ENCODE data around the gene RNASEH2A.
"Not testable (repeated sequence)": the region's sequence is repeated elsewhere in the genome, so short reads cannot be mapped to it uniquely, and the experiment has no call there.

RNASEH2A gene

DNA sequence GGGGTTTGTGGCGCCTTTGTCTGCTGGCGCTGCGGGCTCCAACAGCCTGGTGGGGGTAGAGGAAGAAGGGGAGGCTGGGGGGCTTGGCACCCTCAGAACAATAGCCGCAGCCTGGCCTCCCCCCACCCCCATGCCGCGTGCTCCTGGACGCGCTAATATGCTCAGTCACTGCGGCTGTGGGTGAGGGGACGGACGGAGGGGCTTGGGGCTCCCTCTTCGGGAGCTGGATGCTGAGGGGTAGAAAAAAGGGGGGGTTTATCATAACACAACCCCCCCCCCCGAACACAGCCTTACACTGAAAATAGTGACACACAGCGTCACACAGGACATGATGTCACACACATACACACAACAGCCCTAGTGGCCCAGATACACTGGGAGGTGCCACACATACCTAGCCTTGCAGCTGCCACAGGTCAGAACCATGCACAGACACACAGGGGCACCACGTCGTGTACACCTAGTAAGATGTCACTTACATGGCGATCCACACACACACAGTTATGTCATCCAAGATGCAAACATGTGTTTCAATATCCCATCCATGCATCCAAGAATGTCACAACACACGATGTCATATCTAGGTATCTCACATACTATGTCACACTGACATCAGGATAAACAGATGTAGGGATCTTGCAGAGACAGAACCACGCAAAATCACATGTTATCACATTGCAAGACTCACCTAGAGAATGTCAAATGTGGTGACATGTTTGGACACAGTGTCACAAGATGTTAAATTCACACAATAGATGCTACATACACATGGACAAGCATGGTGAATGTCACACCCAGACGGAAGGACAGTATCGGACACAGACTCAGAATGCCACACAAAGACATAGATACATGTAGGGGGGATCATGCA is 32.7 kb downstream of the RNASEH2A start:
- Mint-ChIP-seq H3K4me3 (peak overlapping the region; percentile 61), H3K27me3 (peaks cover 47% of the 10 kb centered on the region), H3K36me3 (peaks cover 3% of the 10 kb centered on the region), H3K9me3 (no peaks in the 10 kb centered on the region), H3K27ac (peak overlapping the region; percentile 53), H3K4me1 (peaks cover 21% of the 10 kb centered on the region)
- ATAC-seq (ENCODE audit: low read depth) (peak; percentile 42), DNase-seq (ENCODE audit: low spot score in 2 of 2) (no peak)

DNA sequence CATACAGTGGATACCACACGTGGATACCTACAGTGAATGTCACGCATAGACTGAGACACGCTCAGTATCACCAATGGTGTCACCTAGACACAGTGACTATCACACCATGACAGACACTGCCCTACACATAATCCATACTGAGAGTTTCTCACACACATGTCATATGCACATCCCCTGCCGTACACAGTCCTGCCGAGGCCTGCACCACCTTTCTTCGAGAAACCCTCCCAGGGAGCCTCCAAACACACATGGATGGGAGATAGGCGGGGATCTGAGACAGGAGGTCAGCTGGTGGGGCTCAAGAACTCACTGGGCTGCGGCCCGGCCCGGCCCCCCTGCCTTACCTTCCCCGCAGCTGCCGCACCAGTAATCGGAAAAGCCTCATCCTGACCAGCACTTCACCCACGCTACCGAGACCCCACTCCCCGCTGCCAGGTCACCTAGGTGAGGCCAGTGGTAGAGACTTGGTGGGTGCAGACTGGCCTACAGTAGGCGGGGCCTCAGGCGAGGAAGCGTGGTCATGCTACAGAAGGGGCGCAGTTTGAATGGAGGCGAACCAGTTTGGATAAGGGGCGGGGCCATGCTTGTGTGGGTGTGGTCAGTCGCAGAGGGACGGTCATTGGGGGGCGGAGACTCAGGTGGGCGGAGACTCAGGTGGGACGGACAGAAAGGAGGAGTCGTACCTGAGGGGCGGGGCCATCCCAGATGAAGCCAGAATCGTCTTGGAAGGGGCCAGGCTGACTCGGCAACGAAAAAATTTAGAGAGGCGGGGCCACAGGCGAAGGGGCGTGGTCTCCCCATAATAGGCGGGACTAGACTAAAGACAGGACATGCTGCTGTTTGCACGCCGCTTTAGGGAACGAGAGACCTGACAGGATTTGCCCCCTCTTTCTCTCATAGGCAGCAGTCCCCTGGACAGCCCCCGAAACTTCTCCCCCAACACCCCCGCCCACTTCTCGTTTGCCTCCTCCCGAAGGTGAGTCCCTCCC is 34.0 kb downstream of the RNASEH2A start:
- Mint-ChIP-seq H3K36me3 (peaks cover 3% of the 10 kb centered on the region), H3K27me3 (peaks cover 47% of the 10 kb centered on the region), H3K4me1 (peaks cover 18% of the 10 kb centered on the region), H3K9me3 (no peaks in the 10 kb centered on the region), H3K27ac (no peak overlapping the region), H3K4me3 (no peak overlapping the region)
- DNase-seq (ENCODE audit: low spot score in 2 of 2) (peak in 1 of 2 donors; percentile 39), ATAC-seq (ENCODE audit: low read depth) (peak; percentile 10)

DNA sequence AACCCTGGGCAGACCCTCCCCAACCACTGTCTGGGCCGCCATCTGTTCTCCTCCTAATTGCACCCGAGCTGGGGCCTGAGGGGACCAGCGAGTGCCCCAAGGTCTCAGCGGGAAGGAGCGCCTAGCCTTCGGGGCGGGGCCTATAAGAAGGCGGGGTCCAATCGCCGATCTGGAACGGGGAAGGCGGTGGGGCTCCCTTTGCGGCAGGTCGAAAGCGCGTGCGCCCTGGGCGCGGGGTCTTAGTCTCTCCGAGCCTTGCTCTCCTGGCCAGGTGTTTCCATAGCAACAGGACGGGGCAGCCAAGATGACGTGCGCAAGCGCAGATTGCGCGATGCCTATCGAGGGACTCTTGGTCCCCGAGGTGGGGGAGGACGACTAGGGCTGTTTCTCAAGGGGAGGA is 34.7 kb downstream of the RNASEH2A start:
- Mint-ChIP-seq H3K4me1 (peaks cover 18% of the 10 kb centered on the region), H3K9me3 (no peaks in the 10 kb centered on the region)
- no peak for ATAC-seq (ENCODE audit: low read depth)

DNA sequence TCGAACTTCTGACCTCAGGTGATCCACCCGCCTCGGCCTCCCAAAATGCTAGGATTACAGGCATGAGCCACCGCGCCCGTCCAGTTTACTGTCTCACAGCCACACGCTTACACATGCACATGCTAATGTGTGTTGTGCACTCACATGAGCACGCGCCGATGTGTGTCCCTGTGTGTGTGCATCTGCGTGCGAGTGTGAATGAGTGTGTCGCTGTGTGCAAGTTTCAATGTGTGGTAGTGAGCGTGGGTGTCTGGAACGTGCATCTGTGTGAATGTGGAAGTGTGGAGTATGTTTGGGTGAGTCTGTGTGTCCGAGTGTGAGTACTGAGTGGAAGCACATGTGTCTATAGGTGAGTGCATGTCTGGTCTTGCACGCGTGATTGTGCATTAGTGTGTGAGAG is 36.1 kb downstream of the RNASEH2A start:
- Mint-ChIP-seq H3K27me3 (peaks cover 42% of the 10 kb centered on the region), H3K27ac (no peak overlapping the region), H3K9me3 (no peaks in the 10 kb centered on the region), H3K36me3 (peaks cover 3% of the 10 kb centered on the region), H3K4me3 (no peak overlapping the region), H3K4me1 (peaks cover 18% of the 10 kb centered on the region)
- ATAC-seq (ENCODE audit: low read depth) (no peak), DNase-seq (ENCODE audit: low spot score in 2 of 2) (no peak)

More for the DNA sequence above, 34.7 kb downstream of the RNASEH2A start:
- peaks cover 3% of the 10 kb centered on the region for H3K36me3 Mint-ChIP-seq
- peaks cover 47% of the 10 kb centered on the region for H3K27me3 Mint-ChIP-seq
- H3K4me3 Mint-ChIP-seq, result no peak overlapping the region
- DNase-seq (ENCODE audit: low spot score in 2 of 2), result no peak
- H3K27ac Mint-ChIP-seq, result no peak overlapping the region

DNA sequence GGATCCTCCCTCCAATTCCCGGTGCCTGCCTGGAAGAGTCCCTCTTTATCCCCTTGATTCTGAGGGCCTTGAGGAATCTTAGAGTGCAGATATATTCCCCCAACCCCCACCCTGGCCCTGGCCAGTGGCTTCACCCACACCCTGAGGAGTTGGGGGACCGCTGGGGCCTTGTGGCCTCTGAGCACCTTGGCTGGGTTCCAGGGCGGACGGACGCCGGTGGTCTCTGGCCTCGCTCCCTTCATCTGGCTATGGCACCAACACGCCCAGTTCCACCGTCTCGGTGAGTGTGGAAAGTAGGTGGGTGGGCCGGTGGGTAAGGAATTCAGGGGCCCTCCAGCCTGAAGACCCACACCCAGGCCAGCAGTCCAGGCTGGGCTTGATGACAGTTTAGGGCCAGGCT is 36.9 kb downstream of the RNASEH2A start:
- DNase-seq (ENCODE audit: low spot score in 2 of 2), result no peak
- no peaks in the 10 kb centered on the region for H3K9me3 Mint-ChIP-seq
- no peak overlapping the region for H3K27ac Mint-ChIP-seq
- peaks cover 20% of the 10 kb centered on the region for H3K4me1 Mint-ChIP-seq
- no peak for ATAC-seq (ENCODE audit: low read depth)
- H3K4me3 Mint-ChIP-seq, result no peak overlapping the region
- peaks cover 3% of the 10 kb centered on the region for H3K36me3 Mint-ChIP-seq
- peaks cover 41% of the 10 kb centered on the region for H3K27me3 Mint-ChIP-seq

DNA sequence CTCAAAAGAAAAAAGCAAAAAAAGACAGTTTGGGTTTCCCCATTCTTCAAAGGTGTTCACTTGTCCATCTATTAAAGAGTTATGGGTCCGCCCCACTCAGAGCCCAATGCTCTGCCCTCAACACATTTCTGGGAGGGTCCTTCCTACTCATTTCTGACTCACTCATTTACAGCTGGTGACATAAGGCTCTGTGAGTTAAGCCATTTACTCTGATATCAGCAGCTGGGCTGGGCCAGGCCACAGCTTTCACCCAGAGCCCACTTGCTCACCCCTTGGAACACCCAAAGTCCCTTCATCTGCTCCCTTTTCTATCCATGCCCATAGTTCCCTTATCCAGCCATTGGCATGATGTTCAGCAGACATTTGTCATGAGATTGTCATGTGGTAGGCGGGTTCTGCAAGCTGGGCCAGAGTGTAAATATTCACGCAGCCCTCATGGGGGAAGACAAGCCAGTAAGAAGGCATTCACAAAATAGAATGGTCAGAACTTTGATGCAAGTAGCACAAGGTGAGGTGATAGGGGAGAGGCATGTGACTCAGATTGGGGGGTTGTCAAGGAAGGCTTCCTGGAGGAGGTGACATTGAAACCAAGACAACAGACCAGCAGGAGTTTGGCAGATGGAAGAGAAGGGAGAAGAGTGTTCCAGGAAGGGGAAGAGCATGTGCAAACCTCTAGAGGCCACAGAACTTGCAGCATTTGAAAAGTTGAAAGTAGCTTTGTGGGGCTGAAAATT is 37.8 kb downstream of the RNASEH2A start:
- no peak for ATAC-seq (ENCODE audit: low read depth)
- peaks cover 36% of the 10 kb centered on the region for H3K27me3 Mint-ChIP-seq
- H3K4me1 Mint-ChIP-seq, result peaks cover 15% of the 10 kb centered on the region
- H3K36me3 Mint-ChIP-seq, result peaks cover 3% of the 10 kb centered on the region
- no peak overlapping the region for H3K27ac Mint-ChIP-seq
- no peaks in the 10 kb centered on the region for H3K9me3 Mint-ChIP-seq
- no peak for DNase-seq (ENCODE audit: low spot score in 2 of 2)
- H3K4me3 Mint-ChIP-seq, result no peak overlapping the region

DNA sequence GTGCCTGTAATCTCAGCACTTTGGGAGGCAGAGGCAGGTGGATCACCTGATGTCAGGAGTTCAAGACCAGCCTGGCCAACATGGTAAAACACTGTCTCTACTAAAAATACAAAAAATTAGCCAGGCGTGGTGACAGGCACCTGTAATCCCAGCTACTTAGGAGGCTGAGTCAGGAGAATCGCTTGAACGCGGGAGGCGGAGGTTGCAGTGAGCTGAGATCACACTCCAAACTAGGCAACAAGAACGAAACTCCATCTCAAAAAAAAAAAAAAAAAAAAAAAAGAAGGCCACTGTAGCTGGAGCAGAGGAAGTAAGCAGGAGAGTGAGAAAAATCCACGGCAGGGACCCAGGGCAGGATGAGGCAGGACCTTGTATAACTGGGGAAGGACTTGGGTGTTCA is 40.2 kb downstream of the RNASEH2A start:
- H3K4me3 Mint-ChIP-seq, result not testable (repeated sequence)

DNA sequence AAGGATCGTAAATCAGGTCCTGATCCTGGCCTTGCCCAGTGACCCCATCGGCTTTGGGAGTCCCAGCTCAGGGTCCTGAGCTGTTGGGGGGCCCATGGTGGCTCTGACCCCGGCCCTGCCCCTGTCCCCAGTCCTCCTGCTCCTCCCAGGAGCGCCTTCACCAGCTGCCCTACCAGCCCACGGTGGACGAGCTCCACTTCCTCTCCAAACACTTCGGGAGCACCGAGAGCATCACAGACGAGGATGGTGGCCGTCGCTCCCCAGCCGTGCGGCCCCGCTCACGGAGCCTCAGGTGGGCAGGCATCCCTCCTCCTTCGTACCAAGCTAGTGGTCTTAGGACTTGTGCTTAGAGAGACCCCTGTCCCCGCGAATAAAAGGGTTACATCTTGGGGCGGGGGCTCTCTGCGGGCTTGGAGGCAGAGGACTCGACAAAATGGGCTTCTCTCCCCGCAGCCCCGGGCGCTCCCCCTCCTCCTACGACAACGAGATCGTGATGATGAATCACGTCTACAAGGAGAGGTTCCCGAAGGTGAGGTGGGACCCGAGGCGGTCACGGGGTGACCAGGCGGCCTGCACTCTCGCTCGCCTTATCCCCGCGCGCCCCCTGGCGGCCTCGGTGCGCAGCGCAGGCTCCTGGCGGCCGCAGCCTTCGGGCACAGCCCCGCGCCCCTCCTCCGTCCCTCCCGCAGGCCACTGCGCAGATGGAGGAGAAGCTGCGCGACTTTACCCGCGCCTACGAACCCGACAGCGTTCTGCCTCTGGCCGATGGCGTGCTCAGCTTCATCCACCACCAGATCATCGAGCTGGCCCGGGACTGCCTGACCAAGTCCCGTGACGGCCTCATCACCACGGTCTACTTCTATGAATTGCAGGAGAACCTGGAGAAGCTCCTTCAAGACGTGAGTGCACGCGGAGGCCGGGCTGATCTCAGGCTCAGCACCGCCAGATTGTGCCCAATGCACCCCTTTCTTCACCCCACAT is 41.1 kb downstream of the RNASEH2A start:
- ATAC-seq (ENCODE audit: low read depth), result peak; percentile 95
- DNase-seq (ENCODE audit: low spot score in 2 of 2), result peak; percentile 89 to 98
- no peaks in the 10 kb centered on the region for H3K9me3 Mint-ChIP-seq
- H3K27ac Mint-ChIP-seq, result no peak overlapping the region
- H3K27me3 Mint-ChIP-seq, result peaks cover 14% of the 10 kb centered on the region
- H3K36me3 Mint-ChIP-seq, result no peaks in the 10 kb centered on the region
- H3K4me3 Mint-ChIP-seq, result peak overlapping the region; percentile 46
- peaks cover 2% of the 10 kb centered on the region for H3K4me1 Mint-ChIP-seq

More for the DNA sequence above, 40.2 kb downstream of the RNASEH2A start:
- not testable (repeated sequence) for ATAC-seq (ENCODE audit: low read depth); H3K4me1 Mint-ChIP-seq; H3K9me3 Mint-ChIP-seq; H3K27ac Mint-ChIP-seq; H3K36me3 Mint-ChIP-seq; DNase-seq (ENCODE audit: low spot score in 2 of 2)
- H3K27me3 Mint-ChIP-seq, result peaks cover 19% of the 10 kb centered on the region

DNA sequence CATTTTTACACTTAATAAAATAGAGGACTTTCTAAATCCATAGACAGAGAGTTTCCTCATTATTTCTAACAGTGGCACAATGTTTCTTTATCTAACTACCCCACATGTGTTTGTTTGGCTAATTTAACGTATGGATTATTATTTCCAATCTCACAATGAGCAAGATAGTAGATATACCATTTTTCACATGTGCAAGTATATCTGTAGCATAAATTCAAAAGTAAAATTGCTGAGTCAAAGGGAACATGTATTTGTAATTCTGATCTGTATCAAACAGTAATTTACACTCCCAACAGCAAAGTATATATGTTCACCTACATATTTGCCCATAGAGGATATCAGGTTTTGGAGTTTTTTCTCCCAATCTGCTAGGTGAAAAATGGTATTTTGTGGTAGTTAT is 50.3 kb downstream of the RNASEH2A start:
- Mint-ChIP-seq H3K4me1 (no peaks in the 10 kb centered on the region), H3K36me3 (no peaks in the 10 kb centered on the region), H3K9me3 (peaks cover 4% of the 10 kb centered on the region), H3K27ac (no peak overlapping the region), H3K27me3 (peaks cover 2% of the 10 kb centered on the region), H3K4me3 (no peak overlapping the region)
- DNase-seq (ENCODE audit: low spot score in 2 of 2) (no peak), ATAC-seq (ENCODE audit: low read depth) (no peak)

DNA sequence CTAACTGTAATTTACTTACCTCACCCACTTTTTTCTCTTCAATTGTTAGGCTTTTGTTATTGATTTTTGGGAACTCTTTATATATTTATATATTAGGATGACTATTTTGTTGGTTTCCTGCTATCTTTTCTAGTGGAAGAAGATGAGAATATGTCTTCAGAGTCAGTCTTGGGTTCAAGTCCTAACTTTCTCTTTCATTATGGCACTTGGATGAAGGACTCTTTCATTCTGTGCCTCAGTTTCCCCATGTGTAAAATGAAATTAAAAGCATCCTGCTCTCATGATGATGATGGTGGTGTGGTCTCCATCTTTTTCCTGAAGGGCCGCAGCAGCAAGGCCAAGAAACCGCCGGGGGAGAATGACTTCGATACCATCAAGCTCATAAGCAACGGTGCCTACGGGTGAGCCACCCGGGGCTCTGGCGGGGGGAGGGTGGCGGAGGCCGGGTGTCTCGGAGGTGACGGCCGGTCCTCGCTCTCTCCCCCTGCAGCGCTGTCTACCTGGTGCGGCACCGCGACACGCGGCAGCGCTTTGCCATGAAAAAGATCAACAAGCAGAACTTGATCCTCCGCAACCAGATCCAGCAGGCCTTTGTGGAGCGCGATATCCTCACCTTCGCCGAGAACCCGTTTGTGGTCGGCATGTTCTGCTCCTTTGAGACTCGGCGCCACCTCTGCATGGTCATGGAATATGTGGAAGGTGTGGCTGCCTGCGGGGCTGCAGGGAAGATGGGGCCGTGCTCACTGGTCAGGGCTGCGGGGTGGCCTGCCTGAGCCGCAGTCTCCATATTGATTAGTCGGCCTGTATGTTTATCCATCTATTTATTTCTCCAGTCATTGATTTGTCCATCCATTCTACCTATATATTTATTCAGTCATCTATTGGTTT is 51.9 kb downstream of the RNASEH2A start:
- Mint-ChIP-seq H3K4me3 (no peak overlapping the region), H3K27ac (no peak overlapping the region), H3K4me1 (no peaks in the 10 kb centered on the region), H3K36me3 (no peaks in the 10 kb centered on the region), H3K27me3 (peaks cover 4% of the 10 kb centered on the region), H3K9me3 (peaks cover 4% of the 10 kb centered on the region)
- ATAC-seq (ENCODE audit: low read depth), result no peak
- no peak for DNase-seq (ENCODE audit: low spot score in 2 of 2)

DNA sequence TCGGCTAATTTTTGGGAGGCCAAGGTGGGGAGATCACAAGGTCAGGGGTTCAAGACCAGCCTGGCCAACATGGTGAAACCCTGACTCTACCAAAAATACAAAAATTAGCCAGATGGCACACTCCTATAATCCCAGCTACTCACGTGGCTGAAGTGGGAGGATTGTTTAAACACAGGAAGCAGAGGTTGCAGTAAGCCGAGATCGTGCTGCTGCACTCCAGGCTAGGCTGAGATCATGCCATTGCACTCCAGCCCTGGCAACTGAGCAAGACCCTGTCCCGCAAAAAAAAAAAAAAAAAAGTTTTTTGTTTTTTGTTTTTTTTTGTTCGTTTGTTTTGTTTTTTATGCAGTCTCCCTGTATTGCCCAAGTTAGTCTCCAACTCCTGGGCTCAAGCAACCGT is 53.2 kb downstream of the RNASEH2A start:
- peaks cover 4% of the 10 kb centered on the region for H3K9me3 Mint-ChIP-seq
- no peaks in the 10 kb centered on the region for H3K36me3 Mint-ChIP-seq
- no peak overlapping the region for H3K4me3 Mint-ChIP-seq
- DNase-seq (ENCODE audit: low spot score in 2 of 2) (no peak), ATAC-seq (ENCODE audit: low read depth) (no peak)
- H3K27ac Mint-ChIP-seq, result no peak overlapping the region
- H3K27me3 Mint-ChIP-seq, result peaks cover 7% of the 10 kb centered on the region
- no peaks in the 10 kb centered on the region for H3K4me1 Mint-ChIP-seq

Measured in memory B cell (primary cell).